Activated CD8-positive, alpha-beta memory T cell treated with anti-CD3 and anti-CD28 coated beads for 24 hours (primary cell): ENCODE measurements around the gene MAN2B2.

Experiments
- DNase-seq: peaks from one replicate; pipeline ENCODE4 v3.0.0-alpha.2; 2020

Gene MAN2B2

DNA sequence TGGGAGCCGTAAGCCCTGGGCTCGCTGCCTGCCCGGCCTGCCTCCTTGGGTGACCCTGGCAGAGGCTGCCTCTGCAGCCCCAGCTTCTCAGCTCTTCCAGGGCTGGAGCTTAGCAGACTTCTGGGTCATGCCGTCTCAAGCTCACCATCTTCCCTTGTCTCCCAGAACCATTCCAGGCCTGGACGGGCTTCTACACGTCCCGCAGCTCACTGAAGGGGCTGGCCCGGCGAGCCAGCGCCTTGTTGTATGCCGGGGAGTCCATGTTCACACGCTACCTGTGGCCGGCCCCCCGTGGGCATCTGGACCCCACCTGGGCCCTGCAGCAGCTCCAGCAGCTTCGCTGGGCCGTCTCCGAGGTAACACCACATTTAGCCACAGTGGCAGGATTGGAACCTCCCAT lies 22.0 kb downstream of the MAN2B2 start:
- no peak for DNase-seq

DNA sequence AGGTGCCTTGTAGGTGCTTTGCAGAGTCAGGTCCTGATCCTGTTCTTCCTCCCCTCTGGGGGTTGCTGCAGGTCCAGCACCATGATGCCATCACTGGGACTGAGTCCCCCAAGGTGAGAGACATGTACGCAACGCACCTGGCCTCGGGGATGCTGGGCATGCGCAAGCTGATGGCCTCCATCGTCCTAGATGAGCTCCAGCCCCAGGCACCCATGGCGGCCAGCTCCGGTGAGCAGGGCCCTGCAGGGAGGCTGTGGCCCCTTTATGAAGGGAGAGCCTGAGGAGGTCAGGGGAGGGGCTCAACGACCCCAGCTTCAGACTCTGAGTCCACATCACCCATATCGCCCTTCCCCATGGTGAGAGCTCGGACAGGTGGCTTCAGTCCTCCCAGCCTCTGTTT lies 23.1 kb downstream of the MAN2B2 start:
- no peak for DNase-seq

DNA sequence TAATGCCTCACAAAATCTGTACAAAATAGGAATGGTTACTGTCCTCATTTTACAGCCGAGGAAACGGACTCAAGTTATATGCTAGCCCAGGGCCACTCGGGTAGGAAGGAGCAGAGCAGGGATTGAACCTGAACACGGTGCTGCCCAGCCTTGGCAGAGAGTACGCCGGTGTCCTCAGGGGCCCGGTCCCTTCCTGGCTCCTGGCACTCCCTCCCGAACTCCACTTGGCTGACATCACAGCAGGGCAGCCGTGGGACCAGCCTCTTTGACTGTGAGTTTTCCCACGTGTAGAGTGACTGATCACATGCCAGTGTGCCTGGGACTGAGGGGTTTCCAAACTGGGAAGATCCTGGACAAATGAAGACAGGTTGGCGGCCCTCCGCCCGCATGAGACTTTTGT lies 23.7 kb downstream of the MAN2B2 start:
- DNase-seq: no peak

DNA sequence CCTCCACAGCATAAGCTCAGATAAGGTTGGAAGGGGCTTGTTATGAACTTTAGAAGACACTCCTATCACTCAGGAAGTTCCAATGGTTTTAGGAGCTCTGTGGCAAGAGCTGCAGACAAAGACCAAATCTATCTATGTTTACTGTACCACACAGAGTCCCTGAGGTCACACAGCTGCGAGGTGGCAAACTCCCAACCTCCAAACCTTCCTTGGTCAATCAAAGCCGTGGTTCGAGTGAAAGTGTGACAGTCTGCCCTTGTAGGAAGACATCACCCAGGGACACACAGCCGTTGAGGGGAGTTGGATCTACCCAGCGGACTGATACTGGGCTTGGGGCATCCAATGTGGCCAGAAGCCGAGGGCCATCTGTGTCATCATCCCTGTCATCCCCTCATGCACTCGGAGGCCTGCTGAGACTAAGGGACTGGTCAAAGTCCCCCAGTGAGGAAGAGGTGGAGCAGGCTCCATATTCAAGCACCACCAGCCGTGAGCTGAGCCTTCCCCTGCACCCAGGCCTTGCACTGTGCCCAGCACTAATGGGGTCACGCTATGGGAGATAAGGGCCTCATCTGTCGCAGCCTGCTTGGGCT lies 26.8 kb downstream of the MAN2B2 start:
- no peak for DNase-seq

DNA sequence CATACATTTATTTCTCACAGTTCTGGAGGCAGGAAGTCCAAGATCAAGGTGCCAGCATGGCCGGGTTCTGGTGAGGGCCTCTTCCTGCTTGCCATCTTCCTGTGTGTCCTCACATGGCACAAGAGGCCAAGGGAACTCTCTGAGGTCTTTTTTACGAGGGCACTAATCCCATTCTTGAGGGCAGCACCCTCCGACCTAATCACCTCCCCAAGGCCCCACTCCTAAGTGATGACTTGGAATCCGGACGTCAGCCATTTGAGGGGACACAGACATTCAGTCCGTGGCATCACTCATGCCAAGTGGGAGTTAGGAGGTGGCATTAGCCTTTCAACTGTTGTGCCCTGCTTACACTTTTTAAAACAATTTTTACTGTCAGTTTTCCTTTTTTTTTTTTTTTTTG lies 27.3 kb downstream of the MAN2B2 start:
- no peak for DNase-seq

DNA sequence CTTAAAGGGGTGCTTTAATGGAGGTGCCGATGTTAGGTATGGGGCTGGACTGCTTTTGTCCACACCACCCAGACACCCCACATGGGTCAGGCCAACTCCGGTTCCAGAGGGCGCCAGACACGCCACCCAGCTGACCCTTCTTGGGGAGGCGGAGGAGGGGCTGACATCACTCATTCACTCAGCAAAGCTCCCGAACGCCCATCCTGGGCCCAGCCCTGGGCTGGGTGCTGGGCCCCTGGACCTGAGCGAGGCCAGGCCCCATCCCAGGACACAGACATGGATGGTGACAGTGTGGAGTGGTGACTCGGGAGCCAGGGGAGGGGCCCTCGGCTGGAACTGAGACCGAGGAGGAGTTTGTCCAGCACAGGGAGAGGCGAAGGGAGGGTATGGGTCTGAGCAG lies 28.1 kb downstream of the MAN2B2 start:
- DNase-seq: no peak

DNA sequence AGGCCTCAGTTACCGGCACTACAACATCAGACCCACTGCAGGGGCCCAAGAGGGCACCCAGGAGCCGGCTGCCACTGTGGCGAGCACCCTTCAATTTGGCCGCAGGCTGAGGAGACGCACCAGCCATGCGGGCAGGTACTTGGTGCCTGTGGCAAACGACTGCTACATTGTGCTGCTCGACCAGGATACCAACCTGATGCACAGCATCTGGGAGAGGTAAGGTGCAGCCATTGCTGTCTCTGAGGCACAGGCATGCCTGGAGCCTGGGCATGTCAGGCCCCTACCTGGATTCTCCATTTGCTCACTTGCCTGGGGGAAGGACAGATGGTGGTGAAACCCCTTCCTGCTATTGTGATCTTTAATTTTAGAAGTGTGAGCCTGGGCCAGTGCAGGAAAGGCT lies 30.1 kb downstream of the MAN2B2 start:
- DNase-seq: no peak

DNA sequence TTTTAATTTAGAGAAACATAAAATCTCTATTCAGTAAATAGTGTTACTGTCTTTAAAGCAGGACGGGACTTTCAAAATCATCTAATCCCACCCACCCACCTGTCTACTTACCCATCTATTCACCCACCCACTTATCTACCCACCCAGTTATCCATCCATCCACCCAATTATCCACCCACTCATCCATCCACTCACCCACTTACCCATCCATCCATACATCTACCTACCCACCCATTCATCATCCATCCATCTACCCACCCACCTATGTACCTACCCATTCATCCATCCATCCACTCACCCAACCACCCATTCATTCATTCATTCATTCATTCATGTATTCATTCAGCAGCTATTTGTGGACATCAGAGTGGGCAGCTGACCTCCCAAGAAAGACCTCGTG lies 30.6 kb downstream of the MAN2B2 start:
- no peak for DNase-seq

DNA sequence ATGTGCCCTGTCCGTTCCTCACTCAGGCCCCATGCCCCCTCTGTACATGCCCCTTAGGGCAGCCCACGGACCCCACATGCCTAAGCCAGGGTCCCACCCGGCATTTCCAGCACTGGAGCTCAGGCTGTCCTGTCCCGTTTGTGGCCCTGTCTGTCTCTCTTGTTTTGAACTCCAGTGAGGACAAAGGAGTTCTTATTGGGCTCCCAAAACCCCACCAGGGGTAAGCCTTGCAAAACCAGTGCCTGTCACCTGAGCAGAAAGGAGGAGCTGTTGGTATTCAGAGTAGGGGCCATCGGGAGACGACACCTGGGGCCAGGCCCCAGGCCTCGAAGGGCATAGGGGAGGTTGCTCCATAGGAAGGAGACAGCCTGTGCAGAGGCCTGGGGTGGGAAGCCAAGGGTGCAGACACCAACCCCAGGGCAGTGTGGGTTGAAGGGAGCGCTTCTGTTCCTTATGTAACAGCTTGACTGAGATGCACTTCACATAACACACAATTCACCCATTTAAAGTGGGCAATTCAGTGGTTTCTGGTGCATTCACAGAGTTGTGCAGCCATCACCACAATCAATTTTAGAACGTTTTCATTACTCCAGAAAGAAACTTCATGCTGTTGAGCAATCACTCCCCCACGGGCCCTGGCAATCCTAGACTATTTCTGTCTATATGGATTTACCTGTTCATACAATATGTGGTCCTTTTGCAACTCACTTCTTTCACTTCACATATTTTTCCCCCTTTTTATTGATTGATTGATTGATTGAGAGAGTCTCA lies 31.7 kb downstream of the MAN2B2 start:
- DNase-seq: no peak

DNA sequence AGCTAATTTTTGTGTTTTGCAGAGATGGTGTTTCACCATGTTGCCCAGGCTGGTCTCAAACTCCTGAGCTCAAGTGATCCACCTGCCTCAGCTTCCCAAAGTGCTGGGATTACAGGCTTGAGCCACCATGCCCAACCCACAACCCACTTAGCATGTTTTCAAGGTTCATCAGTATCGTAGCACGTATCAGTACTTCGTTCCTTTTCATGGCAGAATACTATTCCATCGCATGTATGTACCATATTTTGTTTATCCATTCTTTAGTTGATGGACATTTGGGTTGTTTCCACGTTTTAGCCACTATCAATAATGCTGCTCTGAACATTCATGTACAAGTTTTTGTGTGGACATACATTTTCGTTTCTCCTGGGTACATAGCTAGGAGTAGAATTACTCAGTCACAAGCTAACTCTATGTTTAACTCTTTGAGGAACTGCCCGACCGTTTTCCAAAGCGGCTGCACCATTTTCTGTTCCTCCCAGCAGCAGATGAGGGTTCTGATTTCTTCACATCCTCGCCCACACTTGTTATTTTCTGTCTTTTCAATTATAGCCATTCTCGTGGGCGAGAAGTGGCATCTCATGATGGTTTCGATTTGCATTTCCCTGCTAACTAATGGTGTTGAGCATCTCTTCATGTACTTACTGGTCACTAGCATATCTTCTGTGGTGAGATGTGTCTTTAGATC lies 32.5 kb downstream of the MAN2B2 start:
- no peak for DNase-seq

DNA sequence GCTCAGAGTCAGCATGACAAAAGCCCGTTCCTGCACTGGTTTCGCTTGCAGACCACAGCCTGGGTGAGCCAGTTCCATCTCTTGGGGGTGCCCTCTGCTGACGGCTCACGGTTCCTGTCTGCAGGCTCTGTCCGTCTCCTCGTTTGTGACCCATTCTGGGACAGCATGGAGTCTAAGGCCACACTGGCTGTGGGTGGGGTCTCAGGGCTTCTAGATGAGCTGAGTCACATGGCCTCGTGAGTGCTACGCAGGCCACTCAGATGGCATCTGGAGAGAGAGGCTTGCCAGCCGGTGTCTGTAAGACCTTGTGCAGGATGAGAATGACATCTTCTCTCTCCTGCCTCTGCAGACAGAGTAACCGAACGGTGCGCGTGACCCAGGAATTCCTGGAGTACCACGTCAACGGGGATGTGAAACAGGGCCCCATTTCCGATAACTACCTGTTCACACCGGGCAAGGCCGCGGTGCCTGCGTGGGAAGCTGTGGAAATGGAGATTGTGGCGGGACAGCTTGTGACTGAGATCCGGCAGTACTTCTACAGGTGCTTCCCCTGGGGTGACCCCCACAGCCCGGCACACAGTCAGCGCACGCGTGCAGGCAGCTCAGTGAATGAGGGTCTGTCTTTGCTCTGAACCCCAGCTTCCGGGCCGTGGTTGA lies 33.9 kb downstream of the MAN2B2 start:
- no peak for DNase-seq

DNA sequence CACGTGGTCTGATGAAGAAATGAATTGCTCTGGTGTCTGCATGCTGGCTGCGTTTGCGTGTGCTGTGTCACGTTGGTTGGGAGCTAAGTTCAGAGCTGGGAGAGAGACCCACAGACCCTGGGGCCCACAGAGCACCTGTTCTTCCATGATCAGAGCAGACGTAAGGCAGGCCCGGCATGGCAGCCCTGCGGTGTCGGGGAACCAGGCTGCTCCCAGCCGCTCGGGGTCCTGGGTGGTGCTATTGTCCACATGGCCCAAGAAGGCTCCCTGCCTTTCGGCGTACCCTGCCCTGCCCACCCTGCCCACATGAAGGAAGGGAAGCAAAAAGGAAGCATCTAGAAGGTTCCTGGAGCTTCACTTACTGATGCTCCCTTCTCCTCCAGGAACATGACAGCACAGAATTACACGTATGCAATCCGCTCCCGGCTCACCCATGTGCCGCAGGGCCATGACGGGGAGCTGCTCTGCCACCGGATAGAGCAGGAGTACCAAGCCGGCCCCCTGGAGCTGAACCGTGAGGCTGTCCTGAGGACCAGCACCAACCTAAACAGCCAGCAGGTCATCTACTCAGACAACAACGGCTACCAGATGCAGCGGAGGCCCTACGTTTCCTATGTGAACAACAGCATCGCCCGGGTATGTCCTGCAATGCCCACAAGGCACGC lies 34.6 kb downstream of the MAN2B2 start:
- no peak for DNase-seq

DNA sequence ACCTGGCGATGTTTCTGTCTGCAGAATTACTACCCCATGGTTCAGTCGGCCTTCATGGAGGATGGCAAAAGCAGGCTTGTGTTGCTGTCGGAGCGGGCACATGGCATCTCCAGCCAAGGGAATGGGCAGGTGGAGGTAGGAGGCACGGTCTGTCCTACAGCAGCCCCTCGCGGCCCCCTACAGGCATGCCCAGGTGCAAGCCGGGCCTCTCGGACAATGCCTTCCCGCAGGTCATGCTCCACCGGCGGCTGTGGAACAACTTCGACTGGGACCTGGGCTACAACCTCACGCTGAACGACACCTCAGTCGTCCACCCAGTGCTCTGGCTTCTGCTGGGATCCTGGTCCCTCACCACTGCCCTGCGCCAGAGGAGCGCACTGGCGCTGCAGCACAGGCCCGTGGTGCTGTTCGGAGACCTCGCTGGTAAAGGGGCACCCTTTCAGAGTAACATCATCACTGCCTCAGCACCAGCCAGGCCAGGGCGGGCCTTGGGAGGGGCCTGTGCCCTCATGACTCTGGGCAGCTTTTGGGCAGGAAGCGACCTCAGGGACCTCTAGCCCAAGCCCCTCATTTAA lies 36.0 kb downstream of the MAN2B2 start:
- DNase-seq: no peak

DNA sequence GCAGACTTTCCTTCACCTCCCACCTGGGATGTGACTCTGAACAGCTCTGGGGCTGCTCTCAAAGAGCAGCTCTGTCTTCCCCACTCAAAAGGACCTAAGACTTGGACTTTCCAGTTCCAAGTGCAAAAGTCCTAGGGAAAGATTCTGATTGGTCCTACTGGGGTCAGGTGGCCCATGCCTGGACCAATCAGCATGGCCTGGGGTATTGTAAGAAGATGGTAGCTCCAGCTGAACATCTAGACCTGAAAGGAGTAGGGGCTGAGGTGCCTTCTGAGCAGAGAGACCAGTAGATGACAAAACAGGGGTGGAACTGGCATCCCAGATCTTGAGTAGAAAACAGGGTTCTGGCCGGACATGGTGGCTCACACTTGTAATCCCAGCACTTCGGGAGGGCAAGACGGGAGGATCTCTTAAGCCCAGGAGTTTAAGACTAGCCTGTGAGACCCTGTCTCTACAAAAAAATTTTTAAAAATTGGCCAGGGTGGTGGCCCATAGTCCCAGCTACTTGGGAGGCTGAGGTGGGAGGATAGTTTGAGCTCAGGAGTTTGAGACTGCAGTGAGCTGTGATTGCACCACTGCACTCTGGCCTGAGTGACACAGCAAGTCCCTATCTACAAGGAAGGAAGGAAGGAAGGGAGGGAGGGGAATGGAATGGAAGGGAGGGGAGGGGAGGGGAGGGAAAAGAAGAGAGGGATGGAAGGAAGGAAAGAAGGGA lies 38.1 kb downstream of the MAN2B2 start:
- no peak for DNase-seq

DNA sequence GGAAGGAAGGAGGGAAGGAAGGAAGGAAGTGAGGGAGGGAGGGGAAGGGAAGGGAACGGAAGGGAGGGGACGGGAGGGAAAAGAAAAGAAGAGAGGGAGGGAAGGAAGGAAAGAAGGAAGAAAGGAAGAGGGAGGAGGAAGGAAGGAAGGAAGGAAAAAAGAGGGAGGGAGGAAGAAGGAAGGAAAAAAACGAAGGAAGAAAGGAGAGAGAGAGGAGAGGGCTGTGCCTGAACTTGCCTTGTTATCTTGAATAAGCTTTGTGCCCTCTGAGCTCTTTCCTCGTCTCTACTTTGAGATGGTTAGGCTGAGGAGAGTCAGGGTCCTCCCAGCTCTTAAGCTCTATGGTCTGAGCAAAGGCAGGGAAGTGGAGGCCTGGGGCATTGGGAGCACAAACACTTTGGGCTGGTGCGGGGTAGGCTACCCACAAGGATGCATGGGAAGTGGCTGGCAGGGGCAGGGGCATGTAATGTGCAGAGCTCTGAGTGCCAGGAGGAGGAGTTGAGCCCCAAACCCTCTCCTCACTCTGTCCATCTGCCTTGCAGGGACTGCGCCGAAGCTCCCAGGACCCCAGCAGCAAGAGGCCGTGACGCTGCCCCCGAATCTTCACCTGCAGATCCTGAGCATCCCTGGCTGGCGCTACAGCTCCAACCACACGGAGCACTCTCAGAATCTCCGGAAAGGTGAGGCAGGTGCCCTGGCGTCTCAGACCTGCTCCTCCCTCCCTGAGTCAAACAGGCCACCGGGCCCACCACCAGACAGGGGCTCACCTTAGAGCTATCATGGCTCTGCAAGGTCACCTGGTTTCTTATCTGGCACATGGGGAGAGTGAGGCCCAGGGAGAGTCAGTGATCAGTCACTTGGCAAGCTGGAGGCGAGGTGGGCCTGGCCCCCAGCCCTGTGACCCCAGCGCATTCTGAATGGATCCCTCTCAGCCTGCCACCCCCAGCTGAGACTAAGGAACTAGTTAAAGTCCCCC lies 39.0 kb downstream of the MAN2B2 start:
- DNase-seq: no peak

DNA sequence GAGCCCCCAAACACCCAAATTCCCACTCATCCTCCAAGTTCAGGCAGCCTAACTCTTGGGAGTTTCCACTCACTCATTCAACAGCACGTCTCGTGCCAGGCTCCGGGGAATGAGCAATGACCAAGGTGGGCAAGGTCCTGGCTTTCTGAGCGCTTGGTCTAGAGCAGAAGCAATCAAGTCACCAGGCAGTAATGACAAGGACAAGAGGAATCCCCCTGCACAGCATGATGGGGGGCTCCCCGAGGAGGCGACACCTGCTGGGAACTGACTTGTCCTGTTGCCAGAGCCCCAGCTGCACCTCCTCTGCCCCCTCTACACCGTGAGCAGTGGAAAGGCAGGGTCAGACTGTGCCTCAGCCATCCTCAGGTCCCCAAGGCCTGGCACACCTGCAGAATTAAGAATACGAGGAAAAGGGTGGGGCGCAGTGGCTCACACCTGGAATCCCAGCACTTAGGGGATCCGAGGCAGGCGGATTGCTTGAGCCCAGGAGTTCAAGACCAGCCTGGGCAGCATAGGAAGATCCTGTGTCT lies 39.8 kb downstream of the MAN2B2 start:
- DNase-seq: no peak

DNA sequence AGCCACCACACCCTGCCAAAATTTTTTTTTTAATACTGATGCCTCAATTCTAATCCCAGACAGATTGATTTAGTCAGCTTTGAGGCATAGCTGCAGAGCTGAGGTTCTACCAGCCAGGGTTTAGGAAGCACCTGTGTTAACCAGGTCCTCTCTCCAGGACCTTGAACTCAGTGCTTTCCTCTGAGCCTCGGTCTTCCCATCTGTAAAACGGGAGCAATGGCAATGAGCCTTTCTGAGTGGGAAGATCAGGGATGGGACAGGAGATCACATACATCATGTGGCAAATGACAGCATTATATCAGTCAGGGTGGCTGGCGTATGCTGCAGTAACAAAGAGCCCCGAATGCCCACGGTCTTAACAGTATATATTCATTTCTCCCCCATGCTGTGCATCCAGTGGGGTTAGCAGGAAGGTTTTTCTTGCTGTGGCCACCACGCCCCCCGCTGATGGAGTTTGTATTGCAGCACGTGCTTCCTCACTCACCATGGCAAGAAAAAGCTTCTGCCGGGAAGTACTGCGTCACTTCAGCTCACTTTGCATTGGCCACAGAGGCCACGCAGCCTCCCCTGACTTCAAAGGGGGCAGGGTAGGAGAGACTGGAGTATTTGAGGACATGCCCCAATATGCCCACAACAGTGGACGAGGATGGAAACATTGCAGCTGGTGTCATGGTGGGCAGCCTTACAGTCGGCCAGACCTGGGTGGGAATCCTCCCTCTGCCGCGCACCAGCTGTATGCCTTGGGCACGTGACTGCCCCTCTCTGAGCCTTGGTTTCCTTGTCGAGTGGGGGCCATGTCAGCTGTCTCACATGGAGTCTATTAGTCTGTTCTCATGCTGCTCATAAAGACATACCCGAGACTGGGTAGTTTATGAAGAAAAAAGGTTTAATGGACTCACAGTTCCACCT lies 41.4 kb downstream of the MAN2B2 start:
- DNase-seq: no peak

DNA sequence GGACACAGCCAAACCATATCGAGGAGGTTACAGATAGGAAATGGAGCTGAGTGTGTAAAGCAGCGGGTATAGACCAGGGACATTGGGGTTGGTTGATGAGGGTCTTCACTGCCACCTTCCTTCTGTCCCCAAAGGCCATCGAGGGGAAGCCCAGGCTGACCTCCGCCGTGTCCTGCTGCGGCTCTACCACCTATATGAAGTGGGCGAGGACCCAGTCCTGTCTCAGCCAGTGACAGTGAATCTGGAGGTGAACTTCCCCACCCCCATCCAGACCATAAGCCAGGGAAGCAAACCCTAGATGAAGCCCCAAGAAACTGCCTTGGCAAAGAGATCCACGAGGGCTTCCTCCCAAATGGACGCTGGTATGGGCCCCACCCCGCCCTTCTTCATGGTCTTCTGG lies 42.3 kb downstream of the MAN2B2 start:
- DNase-seq: no peak

DNA sequence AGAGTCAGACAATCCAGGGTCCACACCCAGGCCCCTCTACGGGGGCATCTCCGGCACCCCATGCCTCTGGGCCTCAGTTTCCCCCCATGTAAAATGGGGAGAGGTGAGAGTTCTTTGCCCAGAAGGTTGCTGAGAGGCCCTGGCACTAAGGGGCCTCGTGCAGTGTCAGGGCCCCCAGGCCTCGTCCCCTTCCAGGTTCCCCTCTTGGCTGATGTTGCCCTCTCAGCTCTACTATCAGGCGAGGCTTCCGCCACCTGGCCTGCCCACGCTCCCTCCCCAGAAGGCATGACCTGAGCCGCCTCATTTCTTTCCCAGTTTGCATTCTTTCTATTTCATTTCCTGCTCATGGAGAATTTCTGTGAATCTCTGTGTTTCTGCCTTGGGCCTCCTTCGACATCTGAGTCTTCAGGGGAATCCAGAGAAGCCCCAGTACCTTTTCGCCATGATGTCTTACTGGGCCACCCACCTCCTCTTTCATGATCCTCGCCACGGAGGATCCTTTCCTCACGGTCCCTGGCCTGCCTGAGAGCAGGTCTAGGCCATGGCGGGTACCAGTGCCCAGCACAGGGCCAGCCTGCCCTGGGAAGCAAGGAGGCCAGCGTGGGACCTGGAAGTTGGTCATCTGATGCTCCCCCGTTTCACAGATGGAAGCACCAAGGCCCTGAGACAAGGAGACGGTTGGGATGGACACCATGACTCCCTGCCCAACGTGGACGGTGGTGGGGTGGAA lies 43.6 kb downstream of the MAN2B2 start:
- no peak for DNase-seq
